Measurements from ENCODE around the gene TIMM44. TPM values are rescaled to one million over a fixed set of nuclear protein-coding genes. Genes with fewer than 3 reads are reported as not detected.
A peak's percentile ranks its signal among the peaks of the same experiment; 100 is the strongest.
"Not testable (repeated sequence)": the region's sequence is repeated elsewhere in the genome, so short reads cannot be mapped to it uniquely, and the experiment has no call there.

Gene TIMM44
- total RNA-seq, 4 donors from 2014 or later = 65.7 to 108 (median 86.4) TPM

DNA sequence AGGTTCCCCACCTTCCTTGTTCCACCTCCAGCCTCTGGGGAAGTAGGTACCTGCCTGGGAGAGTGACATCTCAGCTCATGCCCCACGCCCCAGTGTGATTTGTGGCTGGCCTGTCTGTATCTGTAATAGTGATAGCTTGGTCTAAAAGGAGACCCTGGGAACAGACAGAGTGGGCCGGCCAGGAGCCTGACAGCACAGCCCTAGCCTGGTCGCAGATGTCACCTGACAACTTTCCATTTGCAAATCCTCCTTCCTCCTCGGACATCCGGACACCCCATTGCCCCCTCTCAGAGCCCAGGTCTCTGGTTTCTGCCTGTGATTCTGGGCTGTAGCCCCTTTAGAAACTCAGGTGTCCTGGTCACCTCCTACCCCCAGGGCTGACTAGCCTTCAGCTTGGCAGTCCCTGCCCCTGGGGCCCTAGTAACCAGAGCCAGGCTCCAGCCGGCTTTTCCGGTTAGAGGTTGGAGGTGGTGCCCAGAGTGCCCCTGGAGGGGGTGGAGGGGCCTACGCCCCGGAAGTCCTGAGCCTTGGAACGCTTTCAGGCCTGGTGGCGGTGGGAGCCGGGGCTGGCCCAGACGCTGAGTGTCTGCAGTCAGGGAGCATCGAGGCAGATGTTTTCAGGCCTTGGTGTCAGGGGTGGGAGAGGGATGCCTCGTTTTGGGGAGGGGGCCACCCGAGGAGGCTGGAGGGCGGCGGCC lies 48.7 kb downstream of the TIMM44 start:
- Histone ChIP-seq H3K4me3 (no peak overlapping the region), H3K27me3 (peaks cover 61% of the 10 kb centered on the region), H3K9me3 (no peaks in the 10 kb centered on the region), H3K36me3 (no peaks in the 10 kb centered on the region), H3K4me1 (no peaks in the 10 kb centered on the region), H3K27ac (no peak overlapping the region)
- 68 to 100% methylated on average over 1 to 3 of the region's 18 CpGs for WGBS, 2 donors (ENCODE audit: low coverage in 1 of 2)
- TF ChIP-seq, protein P1, sequence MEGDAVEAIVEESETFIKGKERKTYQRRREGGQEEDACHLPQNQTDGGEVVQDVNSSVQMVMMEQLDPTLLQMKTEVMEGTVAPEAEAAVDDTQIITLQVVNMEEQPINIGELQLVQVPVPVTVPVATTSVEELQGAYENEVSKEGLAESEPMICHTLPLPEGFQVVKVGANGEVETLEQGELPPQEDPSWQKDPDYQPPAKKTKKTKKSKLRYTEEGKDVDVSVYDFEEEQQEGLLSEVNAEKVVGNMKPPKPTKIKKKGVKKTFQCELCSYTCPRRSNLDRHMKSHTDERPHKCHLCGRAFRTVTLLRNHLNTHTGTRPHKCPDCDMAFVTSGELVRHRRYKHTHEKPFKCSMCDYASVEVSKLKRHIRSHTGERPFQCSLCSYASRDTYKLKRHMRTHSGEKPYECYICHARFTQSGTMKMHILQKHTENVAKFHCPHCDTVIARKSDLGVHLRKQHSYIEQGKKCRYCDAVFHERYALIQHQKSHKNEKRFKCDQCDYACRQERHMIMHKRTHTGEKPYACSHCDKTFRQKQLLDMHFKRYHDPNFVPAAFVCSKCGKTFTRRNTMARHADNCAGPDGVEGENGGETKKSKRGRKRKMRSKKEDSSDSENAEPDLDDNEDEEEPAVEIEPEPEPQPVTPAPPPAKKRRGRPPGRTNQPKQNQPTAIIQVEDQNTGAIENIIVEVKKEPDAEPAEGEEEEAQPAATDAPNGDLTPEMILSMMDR (IDR thresholded peaks at IDR 0.05) = no peak
- ATAC-seq = no peak

GRCh38 chr19:7893362-7894101 lies 49.9 kb downstream of the TIMM44 start:
- ATAC-seq, H3K4me1 ChIP-seq, H3K4me3 ChIP-seq, H3K36me3 ChIP-seq, H3K27ac ChIP-seq, H3K9me3 ChIP-seq: not testable (repeated sequence)
- 80 to 86% methylated on average over 1 to 4 of the region's 18 CpGs for WGBS, 2 donors (ENCODE audit: low coverage in 1 of 2)
- peaks cover 69% of the 10 kb centered on the region for H3K27me3 ChIP-seq

- Histone ChIP-seq H3K4me1 (peaks cover 0 to 11% (median 0%) of the 10 kb centered on the region in 3 donors), H3K27ac (no peak overlapping the region), H3K27me3 (peaks cover 75% of the 10 kb centered on the region), H3K9me3 (no peaks in the 10 kb centered on the region), H3K4me3 (peak overlapping the region in 1 of 2 donors; percentile 48), H3K36me3 (no peaks in the 10 kb centered on the region)
- ATAC-seq = no peak
- TF ChIP-seq POLR2AphosphoS5 (IDR thresholded peaks at IDR 0.05) (no peak), POLR2A (IDR thresholded peaks at IDR 0.05) (no peak), EP300 (IDR thresholded peaks at IDR 0.05) (no peak)
- TF ChIP-seq, protein P1 (IDR thresholded peaks at IDR 0.05) = no peak
- 40% methylated on average over 1 of the region's 8 CpGs; no CpG with 5 or more reads in 1 of the 2 donors for WGBS, 2 donors (ENCODE audit: low coverage in 1 of 2)
Measured at GRCh38 chr19:7888826-7889217, 54.6 kb downstream of the TIMM44 start.

DNA sequence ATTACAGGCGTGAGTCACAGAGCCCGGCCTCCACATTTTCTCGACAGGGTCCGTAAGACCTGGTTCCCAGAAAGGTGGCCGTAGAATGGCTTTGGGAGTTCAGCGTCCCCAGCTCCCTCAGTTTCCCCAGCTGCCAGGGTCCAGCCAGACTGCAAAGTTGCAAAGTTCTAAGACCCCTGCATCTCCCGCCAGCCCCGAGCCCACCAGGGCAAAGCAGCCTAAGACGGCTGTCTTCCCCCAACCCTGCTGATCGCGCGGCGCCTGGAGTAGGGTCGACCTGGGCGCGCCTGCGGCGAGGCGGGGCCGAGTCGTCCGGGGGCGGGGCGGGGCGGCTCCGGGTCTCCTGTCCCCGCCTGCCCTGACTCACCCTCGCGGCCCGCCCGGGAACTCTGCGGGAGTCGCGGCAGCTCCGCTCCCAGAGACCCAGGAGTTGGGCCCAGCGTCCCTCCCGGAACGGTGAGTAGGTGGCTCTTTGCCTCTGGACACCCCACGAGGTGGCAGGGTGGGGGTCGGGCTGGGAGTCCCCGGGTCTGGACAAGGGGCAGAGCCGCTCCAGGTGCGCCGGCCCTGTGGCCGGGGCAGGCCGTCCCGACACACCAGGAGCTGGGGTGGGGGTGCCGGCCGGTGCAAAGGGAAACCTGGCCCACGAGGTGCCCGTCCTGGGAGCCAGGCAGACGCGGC lies 55.2 kb downstream of the TIMM44 start, which contains the start of gene LRRC8E:
TSS of gene LRRC8E (plus strand) at position 366 of the 681 bp plus-strand sequence. CDS start 7,094 bp downstream, outside the sequence.
- Histone ChIP-seq H3K27ac (no peak within 1 kb of the TSS), H3K9me3 (no peaks in the 10 kb centered on the region), H3K27me3 (peaks cover 70% of the 10 kb centered on the region), H3K4me1 (peaks cover 0 to 11% (median 0%) of the 10 kb centered on the region in 3 donors), H3K36me3 (no peaks in the 10 kb centered on the region), H3K4me3 (peak within 1 kb of the TSS in 1 of 2 donors; percentile 48)
- ATAC-seq = peak; percentile 84
- TF ChIP-seq EP300 (IDR thresholded peaks at IDR 0.05) (no peak), POLR2AphosphoS5 (IDR thresholded peaks at IDR 0.05) (no peak), POLR2A (IDR thresholded peaks at IDR 0.05) (no peak)
- TF ChIP-seq, protein P1 (IDR thresholded peaks at IDR 0.05) = no peak
- 8 to 100% methylated on average over 1 to 5 of the region's 53 CpGs for WGBS, 2 donors (ENCODE audit: low coverage in 1 of 2)

GRCh38 chr19:7887408-7888144 lies 55.9 kb downstream of the TIMM44 start:
- WGBS, 2 donors (ENCODE audit: low coverage in 1 of 2) = 93 to 94% methylated on average over 3 to 7 of the region's 16 CpGs
- TF ChIP-seq POLR2AphosphoS5 (IDR thresholded peaks at IDR 0.05) (no peak), EP300 (IDR thresholded peaks at IDR 0.05) (no peak), POLR2A (IDR thresholded peaks at IDR 0.05) (no peak)
- TF ChIP-seq, protein P1 (IDR thresholded peaks at IDR 0.05) = no peak
- Histone ChIP-seq H3K36me3 (no peaks in the 10 kb centered on the region), H3K27me3 (peaks cover 63% of the 10 kb centered on the region), H3K9me3 (no peaks in the 10 kb centered on the region), H3K27ac (no peak overlapping the region), H3K4me1 (peaks cover 0 to 11% (median 0%) of the 10 kb centered on the region in 3 donors), H3K4me3 (no peak overlapping the region)
- no peak for ATAC-seq

All from gastroesophageal sphincter (tissue), 4 donors.